Hepatocyte (in vitro differentiated cells): ENCODE data around the gene FAM241B.

Experiments used
- CTCF ChIP-seq: fragments of 200-600 bp; sonication (generic); IDR thresholded peaks from 2 replicates; pipeline ENCODE4 v1.5.1; 2016; ENCODE audit warnings: antibody characterized with exemption, mild to moderate bottlenecking; ENCODE audit not compliant: poor library complexity
- EZH2 ChIP-seq: fragments of 200-600 bp; sonication (generic); IDR thresholded peaks from 2 replicates; pipeline ENCODE4 v1.6.1; 2016; ENCODE audit warnings: antibody characterized with exemption, mild to moderate bottlenecking, borderline replicate concordance
- EZH2phosphoT487 ChIP-seq: fragments of 200-600 bp; sonication (generic); IDR thresholded peaks from one replicate; pipeline ENCODE4 v1.6.1; 2018; ENCODE audit warnings: antibody characterized with exemption, mild to moderate bottlenecking, low read depth, moderate library complexity; ENCODE audit not compliant: unreplicated experiment, severe bottlenecking

DNA sequence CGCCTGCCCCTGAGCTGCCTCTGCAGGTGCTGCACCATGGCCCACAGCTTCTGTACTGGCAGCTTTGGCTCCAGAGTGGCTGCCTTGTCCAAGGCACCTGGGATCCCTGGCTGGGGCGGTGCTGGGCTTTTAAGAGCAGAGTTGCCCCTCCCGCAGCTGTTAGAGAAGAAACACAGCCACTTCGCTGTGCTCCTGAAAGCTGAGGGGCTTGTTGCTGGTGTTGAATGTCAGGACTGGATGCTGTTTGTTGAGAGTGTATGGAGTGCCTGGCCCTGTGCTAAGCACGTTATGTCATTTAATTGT lies 6.2 kb downstream of the FAM241B start:
- TF ChIP-seq CTCF (no peak), EZH2 (no peak), EZH2phosphoT487 (no peak)
